ENCODE results near the gene ANAPC7.

ANAPC7 gene

GRCh38 chr12:110403146-110403975, at the start of gene ANAPC7:
Gene ANAPC7, minus strand, starts transcription at chr12:110403708. Its CDS starts 81 bp downstream, at chr12:110403627.
- DNase-seq: peak; percentile 90
- Mint-ChIP-seq H3K4me1 (peaks cover 25% of the 10 kb centered on the region), H3K36me3 (ENCODE audit: low read depth) (peaks cover 29% of the 10 kb centered on the region), H3K27ac (peak within 1 kb of the TSS; percentile 100), H3K4me3 (peak within 1 kb of the TSS; percentile 99), H3K27me3 (ENCODE audit: low read depth, poor library complexity) (no peaks in the 10 kb centered on the region), H3K9me3 (no peaks in the 10 kb centered on the region)
- no peak for TF ChIP-seq CTCF (IDR thresholded peaks at IDR 0.05)

GRCh38 chr12:110451263-110451662, 47.8 kb upstream of the ANAPC7 start:
- H3K27ac Mint-ChIP-seq: peak overlapping the region; percentile 87
- TF ChIP-seq CTCF (IDR thresholded peaks at IDR 0.05): no peak
- H3K4me1 Mint-ChIP-seq: peaks cover 21% of the 10 kb centered on the region
- DNase-seq: no peak
- H3K36me3 Mint-ChIP-seq (ENCODE audit: low read depth): peaks cover 45% of the 10 kb centered on the region
- H3K9me3 Mint-ChIP-seq: no peaks in the 10 kb centered on the region
- peaks cover 3% of the 10 kb centered on the region for H3K27me3 Mint-ChIP-seq (ENCODE audit: low read depth, poor library complexity)
- H3K4me3 Mint-ChIP-seq: peak overlapping the region; percentile 45

- Mint-ChIP-seq H3K27me3 (ENCODE audit: low read depth, poor library complexity) (peaks cover 3% of the 10 kb centered on the region), H3K4me1 (peaks cover 21% of the 10 kb centered on the region)
Measured at GRCh38 chr12:110449799-110450497, 46.4 kb upstream of the ANAPC7 start, which contains the start of gene ARPC3. Gene ARPC3, minus strand, starts transcription at chr12:110450337. Its CDS starts 77 bp downstream, at chr12:110450260.

DNA sequence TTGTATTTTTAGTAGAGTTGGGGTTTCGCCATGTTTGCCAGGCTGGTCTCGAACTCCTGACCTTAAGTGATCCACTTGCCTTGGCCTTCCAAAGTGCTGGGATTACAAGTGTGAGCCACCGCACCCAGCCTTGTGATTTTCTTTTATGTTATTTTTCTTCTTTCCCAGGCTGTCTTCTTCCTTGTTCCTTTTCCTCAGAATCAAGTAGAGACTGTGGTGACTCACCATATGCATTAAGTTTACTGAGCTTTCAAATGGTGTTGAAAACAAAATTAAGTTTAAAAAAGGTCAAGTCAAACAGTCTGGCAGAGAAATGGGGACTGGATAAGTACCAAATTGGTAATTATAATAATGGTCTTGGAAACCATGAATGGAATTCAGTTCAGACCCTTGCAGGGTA, 40.9 kb upstream of the ANAPC7 start:
- H3K36me3 Mint-ChIP-seq (ENCODE audit: low read depth): peaks cover 50% of the 10 kb centered on the region
- TF ChIP-seq CTCF (IDR thresholded peaks at IDR 0.05): no peak
- no peak overlapping the region for H3K4me3 Mint-ChIP-seq
- H3K4me1 Mint-ChIP-seq: peaks cover 13% of the 10 kb centered on the region
- H3K27ac Mint-ChIP-seq: no peak overlapping the region
- no peaks in the 10 kb centered on the region for H3K9me3 Mint-ChIP-seq
- DNase-seq: no peak
- H3K27me3 Mint-ChIP-seq (ENCODE audit: low read depth, poor library complexity): no peaks in the 10 kb centered on the region

More at GRCh38 chr12:110449799-110450497, 46.4 kb upstream of the ANAPC7 start, which contains the start of gene ARPC3:
- TF ChIP-seq CTCF (IDR thresholded peaks at IDR 0.05): peak; percentile 73
- peaks cover 46% of the 10 kb centered on the region for H3K36me3 Mint-ChIP-seq (ENCODE audit: low read depth)
- no peaks in the 10 kb centered on the region for H3K9me3 Mint-ChIP-seq
- peak; percentile 92 for DNase-seq
- peak within 1 kb of the TSS; percentile 99 for H3K27ac Mint-ChIP-seq
- peak within 1 kb of the TSS; percentile 100 for H3K4me3 Mint-ChIP-seq

DNA sequence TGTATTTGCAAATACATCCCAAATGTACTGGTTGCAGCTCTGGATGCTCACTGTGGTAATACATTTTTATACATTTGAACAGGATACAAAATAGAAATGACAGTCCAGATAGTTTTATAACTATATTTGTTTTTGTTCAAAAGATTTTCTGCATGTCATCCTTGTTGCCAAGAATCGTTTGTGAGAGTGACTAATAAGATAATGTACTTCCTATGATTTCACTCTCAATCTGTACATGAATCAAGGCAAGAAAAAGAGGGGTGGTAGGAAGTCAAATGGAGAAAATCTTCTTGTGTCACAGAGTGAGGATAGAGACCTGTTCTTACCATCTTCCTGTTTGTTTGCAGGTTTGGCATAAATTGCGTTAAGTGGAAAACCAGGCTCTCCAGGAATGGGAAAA, 32.7 kb upstream of the ANAPC7 start:
- DNase-seq: no peak
- Mint-ChIP-seq H3K4me3 (no peak overlapping the region), H3K27ac (no peak overlapping the region), H3K36me3 (ENCODE audit: low read depth) (peaks cover 64% of the 10 kb centered on the region), H3K27me3 (ENCODE audit: low read depth, poor library complexity) (no peaks in the 10 kb centered on the region), H3K9me3 (no peaks in the 10 kb centered on the region), H3K4me1 (no peaks in the 10 kb centered on the region)
- no peak for TF ChIP-seq CTCF (IDR thresholded peaks at IDR 0.05)

All from nephron progenitor cell (in vitro differentiated cells).